GM18520 (cell line): ENCODE measurements around the gene CNTN3.

ENCODE experiments used
- ATAC-seq: cut with Tn5 transposase; IDR thresholded peaks from one replicate; pipeline ENCODE4 v1.9.1; 2021; ENCODE audit not compliant: unreplicated experiment

Gene CNTN3

GRCh38 chr3:74611206-74611605 lies 3.3 kb downstream of the CNTN3 start:
- ATAC-seq, result no peak

GRCh38 chr3:74607803-74608202 lies 6.7 kb downstream of the CNTN3 start:
- no peak for ATAC-seq

- ATAC-seq, result no peak
Observed at GRCh38 chr3:74606996-74607395, 7.5 kb downstream of the CNTN3 start.

- no peak for ATAC-seq
Observed at GRCh38 chr3:74605437-74605836, 9.0 kb downstream of the CNTN3 start.

GRCh38 chr3:74603292-74603691 lies 11.2 kb downstream of the CNTN3 start:
- ATAC-seq, result no peak

- ATAC-seq, result no peak
Observed at GRCh38 chr3:74602471-74602870, 12.0 kb downstream of the CNTN3 start.

- ATAC-seq, result no peak
Observed at GRCh38 chr3:74601793-74602192, 12.7 kb downstream of the CNTN3 start.

GRCh38 chr3:74599564-74599963 lies 14.9 kb downstream of the CNTN3 start:
- ATAC-seq, result no peak

- ATAC-seq, result no peak
Observed at GRCh38 chr3:74593152-74593551, 21.3 kb downstream of the CNTN3 start.

- ATAC-seq, result no peak
Observed at GRCh38 chr3:74592359-74592758, 22.1 kb downstream of the CNTN3 start.

GRCh38 chr3:74591946-74592345 lies 22.5 kb downstream of the CNTN3 start:
- ATAC-seq, result no peak

- no peak for ATAC-seq
Observed at GRCh38 chr3:74591342-74591741, 23.1 kb downstream of the CNTN3 start.

GRCh38 chr3:74590620-74591262 lies 23.7 kb downstream of the CNTN3 start:
- ATAC-seq, result no peak

GRCh38 chr3:74584782-74585181 lies 29.7 kb downstream of the CNTN3 start:
- no peak for ATAC-seq

- ATAC-seq, result no peak
Observed at GRCh38 chr3:74582982-74583381, 31.5 kb downstream of the CNTN3 start.

- no peak for ATAC-seq
Observed at GRCh38 chr3:74575857-74576256, 38.6 kb downstream of the CNTN3 start.

- ATAC-seq, result no peak
Observed at GRCh38 chr3:74571118-74571517, 43.3 kb downstream of the CNTN3 start.
